Neural cell (in vitro differentiated cells): Measurements from ENCODE around the gene UBA5. TPM values are rescaled to one million over a fixed set of nuclear protein-coding genes. Genes with fewer than 3 reads are reported as not detected.

Experiments used
- H2AFZ ChIP-seq: fragments of 200-600, 300-800 bp; sonication (generic), shearing (Covaris generic); 2 replicates; pipeline ENCODE4 v1.6.0; 2014; ENCODE audit warnings: low read depth, mild to moderate bottlenecking, antibody characterized with exemption, low read length, moderate library complexity
- H3F3A ChIP-seq: fragments of 200-600 bp; shearing (Covaris generic); 2 replicates; pipeline ENCODE4 v1.6.1; 2016; ENCODE audit warnings: mild to moderate bottlenecking, moderate library complexity, mixed read lengths, antibody characterized with exemption, low read length; ENCODE audit not compliant: insufficient read depth, poor library complexity, severe bottlenecking
- H3K27ac ChIP-seq: fragments of 200-600, 300-800 bp; sonication (generic), shearing (Covaris generic); 2 replicates; pipeline ENCODE4 v1.5.1; 2014; ENCODE audit warnings: mild to moderate bottlenecking, low read length, moderate library complexity
- H3K27me3 ChIP-seq: fragments of 300-800, 200-600 bp; sonication (generic), shearing (Covaris generic); 2 replicates; pipeline ENCODE4 v1.6.0; 2014; ENCODE audit warnings: mild to moderate bottlenecking, low read depth, low read length, moderate library complexity; ENCODE audit not compliant: insufficient read depth
- H3K36me3 ChIP-seq: fragments of 300-800, 200-600 bp; sonication (generic), shearing (Covaris generic); 2 replicates; pipeline ENCODE4 v1.5.1; 2014; ENCODE audit warnings: mild to moderate bottlenecking, antibody characterized with exemption, low read length, moderate library complexity; ENCODE audit not compliant: insufficient read depth
- H3K4me2 ChIP-seq: fragments of 300-800, 200-600 bp; sonication (generic), shearing (Covaris generic); 2 replicates; pipeline ENCODE4 v1.6.0; 2014; ENCODE audit warnings: mild to moderate bottlenecking, low read length
- H3K4me3 ChIP-seq: fragments of 300-800, 200-600 bp; sonication (generic), shearing (Covaris generic); 2 replicates; pipeline ENCODE4 v1.5.1; 2014; ENCODE audit warnings: mild to moderate bottlenecking, low read length, moderate library complexity
- H3K79me2 ChIP-seq: fragments of 200-600 bp; shearing (Covaris generic); replicated peaks from 2 replicates; pipeline ENCODE4 v1.6.0; 2014; ENCODE audit warnings: mild to moderate bottlenecking, low read length, moderate library complexity; ENCODE audit not compliant: insufficient read depth
- H3K9ac ChIP-seq: fragments of 300-800, 200-600 bp; sonication (generic), shearing (Covaris generic); 2 replicates; pipeline ENCODE4 v1.6.1; 2016; ENCODE audit warnings: mild to moderate bottlenecking, low read length, mixed read lengths
- H3K9me2 ChIP-seq: fragments of 200-600 bp; shearing (Covaris generic); 2 replicates; pipeline ENCODE4 v1.6.1; 2016; ENCODE audit warnings: mild to moderate bottlenecking, low read length, mixed read lengths; ENCODE audit not compliant: insufficient read depth
- H3K9me3 ChIP-seq: fragments of 200-600, 300-800 bp; sonication (generic), shearing (Covaris generic); 2 replicates; pipeline ENCODE4 v1.6.1; 2016; ENCODE audit warnings: mild to moderate bottlenecking, mixed run types, low read length, moderate library complexity, mixed read lengths
- H4K20me1 ChIP-seq: fragments of 200-600 bp; shearing (Covaris generic); 2 replicates; pipeline ENCODE4 v1.6.1; 2016; ENCODE audit warnings: mild to moderate bottlenecking, mixed run types; ENCODE audit not compliant: insufficient read depth
- CTCF ChIP-seq: fragments of 450-650 bp; IDR thresholded peaks from 2 replicates; pipeline ENCODE4 v1.5.1; 2014; ENCODE audit warnings: antibody characterized with exemption, mild to moderate bottlenecking, moderate library complexity; ENCODE audit not compliant: poor library complexity, severe bottlenecking
- EP300 ChIP-seq: fragments of 450-650 bp; conservative IDR thresholded peaks from 2 replicates; pipeline ENCODE4 v1.6.1; 2014; ENCODE audit warnings: antibody characterized with exemption, mild to moderate bottlenecking, moderate library complexity; ENCODE audit not compliant: poor library complexity, severe bottlenecking
- EZH2 ChIP-seq: fragments of 200-600, 300-800 bp; shearing (Covaris generic), sonication (generic); IDR thresholded peaks from 2 replicates; pipeline ENCODE4 v1.6.1; 2014; ENCODE audit warnings: antibody characterized with exemption, low read length, borderline replicate concordance, mild to moderate bottlenecking; ENCODE audit not compliant: insufficient read depth, poor library complexity, severe bottlenecking
- MXI1 ChIP-seq: fragments of 450-650 bp; conservative IDR thresholded peaks from 2 replicates; pipeline ENCODE4 v1.6.1; 2014; ENCODE audit warnings: antibody characterized with exemption, mild to moderate bottlenecking; ENCODE audit not compliant: poor library complexity, severe bottlenecking
- POLR2AphosphoS5 ChIP-seq: IDR thresholded peaks from 2 replicates; pipeline ENCODE4 v1.6.1; 2012
- RAD21 ChIP-seq: fragments of 450-650 bp; conservative IDR thresholded peaks from 2 replicates; pipeline ENCODE4 v1.6.1; 2014; ENCODE audit warnings: antibody characterized with exemption, mild to moderate bottlenecking, moderate library complexity
- REST ChIP-seq: IDR thresholded peaks from 2 replicates; pipeline ENCODE4 v1.6.1; 2012; ENCODE audit warnings: borderline replicate concordance
- SMC3 ChIP-seq: fragments of 450-650 bp; conservative IDR thresholded peaks from 2 replicates; pipeline ENCODE4 v1.6.1; 2014; ENCODE audit warnings: antibody characterized with exemption, mild to moderate bottlenecking, moderate library complexity; ENCODE audit not compliant: poor library complexity
- TAF1 ChIP-seq: IDR thresholded peaks from 2 replicates; pipeline ENCODE4 v1.6.1; 2012; ENCODE audit warnings: low read depth
- polyA plus RNA-seq: library from polyadenylated mRNA; depleted of rRNA; stranded (reverse); fragments of >200 nt; gene quantifications from 2 replicates; pipeline ENCODE4 v1.2.3, GENCODE V29; 2014

UBA5 gene
- polyA plus RNA-seq, 1 donor from 2014 or later, result 77.8 TPM

- Histone ChIP-seq H3F3A (no peaks in the 10 kb centered on the region), H2AFZ (no peak overlapping the region), H3K27ac (no peak overlapping the region), H3K9ac (no peak overlapping the region), H3K4me2 (no peak overlapping the region), H3K79me2 (no peaks in the 10 kb centered on the region), H3K9me3 (no peaks in the 10 kb centered on the region), H3K27me3 (no peaks in the 10 kb centered on the region), H3K36me3 (no peaks in the 10 kb centered on the region), H3K9me2 (no peaks in the 10 kb centered on the region), H4K20me1 (no peaks in the 10 kb centered on the region), H3K4me3 (no peak overlapping the region)
- TF ChIP-seq CTCF (no peak), TAF1 (no peak), RAD21 (no peak), POLR2AphosphoS5 (no peak), SMC3 (no peak), EP300 (no peak), MXI1 (no peak), REST (no peak), EZH2 (no peak)
Observed at GRCh38 chr3:132694991-132695390, 34.9 kb downstream of the UBA5 start.

- Histone ChIP-seq H3F3A (no peaks in the 10 kb centered on the region), H4K20me1 (no peaks in the 10 kb centered on the region), H2AFZ (no peak overlapping the region), H3K79me2 (no peaks in the 10 kb centered on the region), H3K36me3 (no peaks in the 10 kb centered on the region), H3K9me3 (no peaks in the 10 kb centered on the region), H3K27me3 (no peaks in the 10 kb centered on the region), H3K9ac (no peak overlapping the region), H3K9me2 (no peaks in the 10 kb centered on the region), H3K4me2 (no peak overlapping the region), H3K27ac (no peak overlapping the region), H3K4me3 (no peak overlapping the region)
- TF ChIP-seq TAF1 (no peak), RAD21 (no peak), SMC3 (no peak), POLR2AphosphoS5 (no peak), CTCF (no peak), EZH2 (no peak)
Observed at GRCh38 chr3:132695422-132695821, 35.3 kb downstream of the UBA5 start.
